Ramos (cell line): ENCODE data around the gene PCCA.

Source experiments
- in situ Hi-C: fragments of 300-500 bp; cut with MboI; formaldehyde crosslinking; loops from one replicate; pipeline ENCODE4 v1.14.3; 2022; ENCODE audit warnings: low sequenced_read_pairs; ENCODE audit not compliant: unreplicated experiment

The PCCA gene

GRCh38 chr13:100514788-100515409, 426.0 kb downstream of the PCCA start:
- in situ Hi-C loops = loop anchor here (10.0 to 25.0 kb wide), 3 partner anchors 610 to 1053 kb away; no protein-coding TSS in a partner anchor

DNA sequence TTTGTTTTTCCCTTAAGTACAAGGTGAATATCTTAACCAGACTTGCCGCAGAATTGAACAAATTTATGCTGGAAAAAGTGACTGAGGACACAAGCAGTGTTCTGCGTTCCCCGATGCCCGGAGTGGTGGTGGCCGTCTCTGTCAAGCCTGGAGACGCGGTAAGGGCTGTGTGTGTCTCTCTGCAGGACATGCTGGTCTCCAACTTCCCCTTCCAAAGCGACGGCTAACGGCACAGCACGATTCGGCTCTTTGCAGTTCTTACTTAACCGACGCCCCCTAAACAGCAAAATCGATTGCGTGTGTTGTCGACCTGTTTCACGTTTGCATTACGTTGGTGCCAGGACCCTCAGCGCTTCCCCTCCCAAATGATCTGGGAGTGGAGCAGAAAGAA, 426.5 kb downstream of the PCCA start:
- in situ Hi-C loops = loop anchor here (10.0 to 25.0 kb wide), 3 partner anchors 611 to 1053 kb away; no protein-coding TSS in a partner anchor

- in situ Hi-C loops = loop anchor here (10.0 to 25.0 kb wide), 3 partner anchors 612 to 1055 kb away; no protein-coding TSS in a partner anchor
Measured at GRCh38 chr13:100517135-100517534, 428.2 kb downstream of the PCCA start.

GRCh38 chr13:100517728-100518127, 428.8 kb downstream of the PCCA start:
- in situ Hi-C loops = loop anchor here (10.0 to 25.0 kb wide), 3 partner anchors 613 to 1055 kb away; no protein-coding TSS in a partner anchor

DNA sequence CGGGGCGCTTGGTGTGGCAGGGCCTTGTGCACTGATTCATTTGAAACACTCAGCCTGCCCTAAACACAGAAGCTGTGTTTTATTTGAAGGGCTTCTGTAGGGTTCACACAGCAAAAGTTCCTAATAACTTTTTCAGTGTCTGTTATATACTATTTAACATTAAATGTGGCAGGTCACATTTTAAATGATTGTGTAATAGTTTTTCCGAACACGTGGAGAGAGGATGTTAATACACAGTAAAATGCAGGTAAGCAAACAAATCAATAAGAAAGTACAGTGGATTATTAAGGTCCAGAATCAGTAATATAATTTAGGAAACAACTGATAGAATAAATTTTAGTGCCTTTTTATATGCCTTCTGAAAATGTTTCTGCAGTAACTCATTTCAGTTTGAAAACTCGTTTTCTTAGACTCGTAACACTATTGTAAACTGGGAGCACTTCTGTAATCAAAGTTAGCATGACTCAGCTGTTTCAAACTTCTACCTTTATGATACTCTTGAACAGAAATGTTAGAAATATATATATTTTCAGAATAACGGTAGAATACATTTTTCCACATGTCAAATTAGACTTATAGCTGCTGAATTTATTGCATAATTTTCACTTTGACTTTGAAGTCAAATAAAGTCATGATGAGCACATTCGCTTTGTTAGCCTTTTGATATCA, 429.6 kb downstream of the PCCA start:
- in situ Hi-C loops = loop anchor here (10.0 to 25.0 kb wide), 3 partner anchors 614 to 1056 kb away; no protein-coding TSS in a partner anchor

GRCh38 chr13:100519626-100520025, 430.7 kb downstream of the PCCA start:
- in situ Hi-C loops = loop anchor here (10.0 to 25.0 kb wide), 3 partner anchors 615 to 1057 kb away; no protein-coding TSS in a partner anchor

DNA sequence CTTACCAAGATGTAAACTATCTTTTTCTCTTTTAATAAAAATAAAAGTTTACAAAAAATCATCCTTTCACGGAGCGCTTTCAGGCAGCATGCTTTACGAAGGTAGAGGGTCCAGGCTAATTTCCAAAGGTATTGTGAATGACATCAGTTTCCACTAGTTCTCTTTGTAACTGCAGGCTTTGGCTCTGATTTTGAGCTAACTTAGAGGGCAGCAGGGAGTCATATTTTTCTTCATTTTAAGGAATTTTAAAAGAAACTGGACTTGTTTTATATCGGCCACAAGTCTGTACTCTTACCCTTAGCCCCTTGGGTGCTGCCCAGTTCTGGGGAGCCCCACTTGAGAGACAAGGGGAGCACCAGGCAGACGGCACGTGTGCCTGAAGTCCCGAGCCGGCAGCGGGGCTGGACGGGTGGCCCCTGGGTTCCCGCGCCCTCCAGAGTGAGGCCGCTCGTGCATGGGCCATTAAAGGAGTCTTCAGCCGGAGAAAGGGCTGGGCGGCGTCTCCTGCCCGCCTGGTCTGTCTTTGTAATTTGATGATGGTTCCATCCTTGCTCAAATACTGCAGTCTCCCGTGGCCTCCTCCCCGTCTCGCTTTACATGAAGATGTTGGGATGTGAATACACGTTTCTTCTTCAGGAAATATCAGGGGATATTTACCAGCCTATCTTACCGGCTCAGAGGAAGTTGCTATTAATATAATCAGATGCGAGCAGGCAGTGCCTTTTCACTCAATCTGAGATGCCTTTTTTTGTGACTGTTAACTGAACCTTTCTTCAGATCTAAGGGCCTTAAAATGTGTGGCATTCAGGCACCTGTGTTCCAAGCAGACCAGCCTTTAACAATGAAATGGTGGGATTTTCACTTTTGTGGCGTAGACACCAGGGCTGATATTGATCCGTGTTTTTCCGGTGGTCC, 432.3 kb downstream of the PCCA start:
- in situ Hi-C loops = loop anchor here (25.0 kb wide), 1 partner anchor 1059 kb away; no protein-coding TSS in a partner anchor

DNA sequence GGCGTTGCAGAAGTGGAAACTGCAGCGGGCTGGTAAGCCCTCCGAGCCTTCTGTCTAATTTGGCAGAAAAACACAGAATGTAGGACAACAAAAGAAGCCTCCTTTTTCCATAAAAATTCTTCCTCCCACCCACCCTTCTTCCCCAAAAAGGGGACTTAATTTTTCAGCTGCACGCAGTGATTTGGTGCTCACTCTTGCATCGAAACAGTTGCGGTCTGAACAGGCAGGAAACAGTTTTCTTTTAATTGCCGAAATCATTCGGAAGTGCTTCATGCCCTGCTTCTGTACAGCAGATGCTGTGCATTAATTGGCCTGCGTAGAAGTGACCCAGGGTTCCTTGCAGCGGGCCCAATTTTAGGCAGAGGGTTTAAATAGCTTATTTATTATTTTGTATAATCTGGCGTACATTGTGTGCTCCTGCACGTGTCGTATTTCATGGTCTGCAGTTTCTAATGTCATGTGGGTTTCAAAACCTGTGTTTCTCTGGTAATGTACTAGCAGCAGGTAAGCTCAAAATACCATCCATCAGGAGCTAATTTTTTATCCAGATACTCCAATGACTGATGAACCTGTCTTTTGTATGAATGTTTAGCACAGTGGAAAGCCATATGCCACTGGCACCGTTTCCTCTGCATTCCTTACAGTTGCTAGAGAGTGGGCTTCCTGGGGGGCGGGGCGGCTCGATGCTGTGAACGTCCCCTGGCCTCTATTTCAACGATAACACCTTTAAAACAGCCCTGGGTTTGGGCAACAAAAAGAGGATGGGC, 433.1 kb downstream of the PCCA start:
- in situ Hi-C loops = loop anchor here (25.0 kb wide), 1 partner anchor 1060 kb away; no protein-coding TSS in a partner anchor

- in situ Hi-C loops = loop anchor here (25.0 kb wide), 1 partner anchor 1060 kb away; no protein-coding TSS in a partner anchor
Measured at GRCh38 chr13:100522618-100523309, 433.9 kb downstream of the PCCA start.

DNA sequence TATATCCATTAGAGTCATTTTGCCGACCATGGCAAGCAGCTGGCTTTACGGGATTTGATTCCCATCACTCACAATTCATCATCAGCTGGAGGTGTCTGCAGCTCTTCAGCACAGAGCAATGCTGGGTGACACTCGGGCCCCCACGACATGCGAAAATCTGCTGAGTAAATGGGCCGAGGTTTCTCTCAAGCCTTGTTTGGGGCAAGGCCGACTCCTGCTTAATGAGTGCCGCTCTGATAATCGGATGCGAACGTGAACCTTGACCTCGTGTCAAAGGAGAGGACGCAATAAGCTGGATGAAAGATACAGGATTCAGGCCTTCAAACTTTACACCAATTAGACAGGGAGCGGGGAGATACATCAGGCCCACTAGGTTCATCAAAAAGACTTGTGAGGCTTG, 434.5 kb downstream of the PCCA start:
- in situ Hi-C loops = loop anchor here (25.0 kb wide), 1 partner anchor 1061 kb away; no protein-coding TSS in a partner anchor

DNA sequence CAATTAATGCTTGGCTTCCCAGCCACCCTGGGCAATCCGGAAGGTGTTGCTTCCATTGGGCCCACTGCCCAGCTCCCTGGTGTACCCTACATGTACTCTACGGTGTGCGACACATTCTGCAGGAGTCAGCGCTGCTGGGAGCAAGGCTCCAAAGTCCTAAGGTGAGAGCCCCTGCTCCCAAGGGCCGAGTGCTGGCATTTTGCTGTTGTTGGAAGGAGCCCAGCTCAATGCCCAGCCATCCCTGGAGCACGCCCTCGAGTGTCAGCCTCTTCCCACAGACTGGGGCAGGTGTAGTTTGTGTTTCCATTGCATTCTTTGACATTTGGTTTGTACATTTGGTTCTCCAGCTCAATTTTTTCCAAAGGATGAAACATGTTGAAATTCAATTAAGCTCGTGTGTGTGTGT, 435.1 kb downstream of the PCCA start:
- in situ Hi-C loops = loop anchor here (25.0 kb wide), 1 partner anchor 1062 kb away; no protein-coding TSS in a partner anchor

DNA sequence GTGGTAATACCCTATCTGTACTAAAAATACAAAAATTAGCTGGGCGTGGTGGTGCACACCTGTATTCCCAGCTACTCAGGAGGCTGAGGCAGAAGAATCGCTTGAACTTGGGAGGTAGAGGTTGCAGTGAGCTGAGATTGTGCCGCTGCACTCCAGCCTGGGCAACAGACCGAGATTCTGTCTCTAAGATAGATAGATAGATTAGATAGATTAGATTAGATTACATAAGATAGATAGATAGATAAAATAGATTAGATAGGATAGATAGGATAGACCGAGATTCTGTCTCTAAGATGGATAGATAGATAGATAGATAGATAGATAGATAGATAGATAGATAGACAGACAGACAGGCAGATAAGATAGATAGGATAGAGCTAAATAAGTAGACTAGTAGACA, 435.8 kb downstream of the PCCA start:
- in situ Hi-C loops = loop anchor here (25.0 kb wide), 1 partner anchor 1062 kb away; no protein-coding TSS in a partner anchor

DNA sequence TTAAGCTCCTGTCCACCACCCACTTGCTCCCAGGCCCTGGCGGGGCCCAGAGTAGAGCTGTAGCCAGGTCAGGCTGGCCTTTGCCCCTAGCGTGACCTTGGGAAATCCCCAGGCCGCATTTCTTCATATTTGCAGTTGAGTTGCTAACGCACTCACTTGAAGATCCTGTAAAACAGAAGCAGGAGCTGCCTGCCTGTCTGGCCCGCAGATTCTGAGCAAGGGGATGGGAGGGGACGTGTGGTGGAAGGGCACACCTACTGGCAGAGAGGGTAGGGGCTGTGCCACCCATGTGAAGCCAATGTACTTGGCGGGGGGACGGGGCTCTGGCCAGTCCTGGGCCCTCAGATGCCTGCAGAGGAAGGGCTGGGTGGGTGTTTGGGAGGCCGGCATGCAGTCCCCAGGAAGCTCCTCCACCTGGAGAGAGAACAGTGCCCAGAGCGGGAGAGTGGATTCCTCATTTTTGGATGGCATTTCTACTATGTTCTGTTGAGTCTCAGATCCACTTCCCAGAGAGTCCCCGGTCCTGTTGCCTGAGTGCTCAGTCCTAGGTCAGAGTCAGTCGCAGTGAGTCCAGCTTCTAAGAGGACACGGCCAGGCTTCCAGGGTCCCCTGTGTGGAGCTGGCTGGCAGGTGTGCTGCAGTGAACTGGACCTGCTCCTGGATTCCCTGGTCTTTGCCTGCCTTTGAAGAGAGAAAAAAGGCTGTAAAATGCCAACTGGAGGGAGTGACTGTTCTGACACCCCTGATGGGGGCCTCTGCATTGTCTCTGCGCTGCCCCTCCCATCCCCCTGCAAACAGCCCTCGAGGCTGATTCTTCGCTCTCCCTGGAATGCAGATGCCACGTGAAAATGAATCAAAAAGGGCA, 436.8 kb downstream of the PCCA start:
- in situ Hi-C loops = no loop called here

DNA sequence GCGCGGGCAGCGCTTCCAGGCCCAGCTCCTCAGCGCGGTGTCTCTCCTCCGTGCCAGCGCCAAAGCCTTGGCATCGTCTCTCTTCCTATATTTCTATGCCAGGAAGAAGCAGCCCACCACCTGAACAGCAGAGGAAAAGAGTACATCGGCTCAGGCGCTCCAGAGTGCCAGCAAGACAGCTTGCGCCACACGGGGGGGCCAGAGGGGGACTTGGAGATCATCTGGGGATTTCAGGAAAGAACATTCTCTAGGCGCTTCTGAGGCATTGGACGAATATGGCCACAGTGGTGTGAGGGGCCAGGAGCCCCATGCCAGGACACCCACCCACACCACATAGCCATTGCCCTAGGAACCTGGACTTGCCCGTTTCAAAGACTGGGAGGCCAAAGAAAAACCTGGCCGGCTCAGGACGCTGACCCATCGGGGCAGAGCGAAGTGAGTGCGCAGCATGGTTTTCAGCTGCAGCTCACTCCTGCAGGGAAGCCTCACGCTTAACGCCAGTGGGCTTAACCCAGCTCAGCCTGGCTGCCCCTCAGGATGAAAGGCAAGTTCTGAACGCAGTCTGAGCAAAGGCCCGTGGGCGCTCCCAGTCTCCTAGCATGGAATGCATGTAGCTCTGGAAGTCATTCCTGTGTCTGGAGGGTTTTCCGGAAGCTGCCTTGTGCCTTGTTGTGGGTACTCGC, 437.6 kb downstream of the PCCA start:
- in situ Hi-C loops = no loop called here

DNA sequence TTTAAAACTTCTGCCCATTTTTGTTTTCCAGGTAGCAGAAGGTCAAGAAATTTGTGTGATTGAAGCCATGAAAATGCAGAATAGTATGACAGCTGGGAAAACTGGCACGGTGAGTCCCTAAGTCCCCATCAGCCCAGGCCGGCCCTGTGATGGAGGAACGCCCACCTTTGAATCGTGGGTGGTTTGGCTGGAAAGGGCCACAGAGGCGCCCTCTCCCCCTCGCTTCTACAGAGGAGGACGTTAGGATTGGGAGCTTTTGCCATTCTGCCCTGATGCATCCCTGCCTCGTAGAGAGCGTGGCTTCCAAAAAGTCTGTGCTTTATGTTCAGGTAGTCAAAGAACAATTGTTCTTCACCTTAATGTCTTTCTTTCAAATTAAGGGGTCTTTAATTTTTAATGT, 438.8 kb downstream of the PCCA start:
- in situ Hi-C loops = no loop called here

DNA sequence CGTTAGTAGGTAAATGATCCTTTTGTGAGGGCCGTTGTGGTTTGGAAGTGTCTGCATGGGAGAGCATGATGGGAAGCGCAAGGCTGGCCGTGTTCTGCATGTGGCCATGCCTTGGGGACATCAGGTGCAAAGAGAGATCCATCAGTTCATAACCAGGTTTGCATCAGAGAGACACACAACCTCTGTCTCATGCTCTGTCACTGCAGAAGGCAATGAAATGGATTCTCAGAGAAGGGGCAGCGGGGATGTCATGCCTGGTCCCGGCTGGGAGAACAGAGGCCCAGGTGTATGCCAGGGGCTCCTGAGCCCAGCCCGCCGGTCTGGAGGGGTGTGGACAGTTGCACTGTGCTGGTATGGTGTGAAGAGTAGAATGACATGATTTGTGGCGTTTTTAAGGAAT, 439.5 kb downstream of the PCCA start:
- in situ Hi-C loops = no loop called here

GRCh38 chr13:100528820-100529219, 439.9 kb downstream of the PCCA start:
- in situ Hi-C loops = no loop called here
